H1 (cell line): ENCODE data around the gene TPT1. TPM values are rescaled to one million over a fixed set of nuclear protein-coding genes. Genes with fewer than 3 reads are reported as not detected.

ENCODE experiments used
- BRCA1 ChIP-seq: IDR thresholded peaks from 2 replicates; pipeline ENCODE4 v1.6.1; 2012; ENCODE audit warnings: low read depth, low read length, improper control_type of control experiment
- CEBPB ChIP-seq: IDR thresholded peaks from 2 replicates; pipeline ENCODE4 v1.6.1; 2012; ENCODE audit warnings: low read depth, low read length
- CHD7 ChIP-seq: fragments of 300-600 bp; sonication (generic); IDR thresholded peaks from 2 replicates; pipeline ENCODE4 v1.7.1; 2012; ENCODE audit warnings: low read length, moderate library complexity, mild to moderate bottlenecking, inconsistent platforms; ENCODE audit not compliant: insufficient replicate concordance
- JUN ChIP-seq: IDR thresholded peaks from 2 replicates; pipeline ENCODE4 v1.6.1; 2011; ENCODE audit warnings: low read depth, mild to moderate bottlenecking, improper control_type of control experiment, low read length
- MAFK ChIP-seq: IDR thresholded peaks from 2 replicates; pipeline ENCODE4 v1.6.1; 2012; ENCODE audit warnings: low read depth, mild to moderate bottlenecking, improper control_type of control experiment, low read length
- POLR2AphosphoS5 ChIP-seq: IDR thresholded peaks from 2 replicates; pipeline ENCODE4 v1.6.1; 2011; ENCODE audit warnings: low read depth, low read length
- RBBP5 ChIP-seq: IDR thresholded peaks from 2 replicates; pipeline ENCODE4 v1.7.1; 2012; ENCODE audit warnings: low read depth, mild to moderate bottlenecking, inconsistent platforms, low read length, moderate library complexity, borderline replicate concordance
- TBP ChIP-seq: IDR thresholded peaks from 2 replicates; pipeline ENCODE4 v1.6.1; 2011; ENCODE audit warnings: low read depth, low read length, improper control_type of control experiment
- ZNF274 ChIP-seq: IDR thresholded peaks from 2 replicates; pipeline ENCODE4 v1.7.0; 2012; ENCODE audit warnings: low read length, borderline replicate concordance; ENCODE audit errors: extremely low read depth
- polyA plus RNA-seq, 7 experiments: library from polyadenylated mRNA; depleted of rRNA in 3 of 7; stranded (reverse) in 5 of 7; unstranded in 2 of 7; fragments of >200 nt in 5 of 7; fragments of 200-250 nt in 2 of 7; gene quantifications; 1 replicate in 5 of 7; 2 replicates in 1 of 7; 4 replicates in 1 of 7; pipeline versions ENCODE4 v1.2.1 to v1.2.3, GENCODE V29; 2011 to 2013; ENCODE audit warnings: missing spikeins in 2 of 7, mixed read lengths in 2 of 7
- total RNA-seq: library from RNA; stranded (reverse); fragmentation: NEBNext Ultra II Directional; extraction: Animal tissue kit (Norgen Biotek cat#: 25700); gene quantifications from 2 replicates; pipeline ENCODE4 v1.2.1, GENCODE V29; 2021

Gene TPT1
- total and polyA plus RNA-seq, 2 of the 8 experiments (the other 6 are each of a cell fraction or from before 2014, with no cell fraction given), result 2,245 to 2,279 TPM

- no peak for TF ChIP-seq CHD7
- TF ChIP-seq POLR2AphosphoS5, result no peak
- TF ChIP-seq TBP, result no peak
- TF ChIP-seq BRCA1, result no peak
- no peak for TF ChIP-seq ZNF274
- TF ChIP-seq CEBPB, result no peak
- TF ChIP-seq RBBP5, result no peak
- no peak for TF ChIP-seq JUN
- no peak for TF ChIP-seq MAFK
Observed at GRCh38 chr13:45384474-45385174, 43.6 kb upstream of the TPT1 start (continued).
